ENCODE results near the gene RFX1. TPM values are rescaled to one million over a fixed set of nuclear protein-coding genes. Genes with fewer than 3 reads are reported as not detected.

Gene RFX1
- total and polyA plus RNA-seq, 8 donors = 5.5 to 55.6 (median 7.6) TPM

- H3K9me3 ChIP-seq = no peaks in the 10 kb centered on the region
- H3K36me3 ChIP-seq = no peaks in the 10 kb centered on the region
- DNase-seq (peak in 1 of 6 donors; percentile 65), FAIRE-seq (no peak), ATAC-seq (no peak)
- WGBS, 2 donors = 48 to 56% methylated on average over 22 of the region's 22 CpGs
- intact Hi-C loops (cut with DNase I) = no loop called here
- no peaks in the 10 kb centered on the region for H3K4me1 ChIP-seq
- H3K4me3 ChIP-seq = no peak overlapping the region
- no peak overlapping the region for H3K27ac ChIP-seq
- no peaks in the 10 kb centered on the region for H3K27me3 ChIP-seq
- TF ChIP-seq CTCF (IDR thresholded peaks at IDR 0.05) = no peak
Observed at GRCh38 chr19:13935765-13936510, 70.2 kb downstream of the RFX1 start.

GRCh38 chr19:13934785-13935109 lies 71.4 kb downstream of the RFX1 start:
- intact Hi-C loops (cut with DNase I) = no loop called here
- FAIRE-seq = no peak
- Histone ChIP-seq H3K4me1 (no peaks in the 10 kb centered on the region), H3K27ac (no peak overlapping the region), H3K27me3 (no peaks in the 10 kb centered on the region), H3K4me3 (no peak overlapping the region), H3K36me3 (no peaks in the 10 kb centered on the region), H3K9me3 (no peaks in the 10 kb centered on the region)
- no peak for ATAC-seq
- no peak for DNase-seq
- 76 to 92% methylated on average over 2 of the region's 2 CpGs for WGBS, 2 donors
- TF ChIP-seq CTCF (IDR thresholded peaks at IDR 0.05) = no peak

DNA sequence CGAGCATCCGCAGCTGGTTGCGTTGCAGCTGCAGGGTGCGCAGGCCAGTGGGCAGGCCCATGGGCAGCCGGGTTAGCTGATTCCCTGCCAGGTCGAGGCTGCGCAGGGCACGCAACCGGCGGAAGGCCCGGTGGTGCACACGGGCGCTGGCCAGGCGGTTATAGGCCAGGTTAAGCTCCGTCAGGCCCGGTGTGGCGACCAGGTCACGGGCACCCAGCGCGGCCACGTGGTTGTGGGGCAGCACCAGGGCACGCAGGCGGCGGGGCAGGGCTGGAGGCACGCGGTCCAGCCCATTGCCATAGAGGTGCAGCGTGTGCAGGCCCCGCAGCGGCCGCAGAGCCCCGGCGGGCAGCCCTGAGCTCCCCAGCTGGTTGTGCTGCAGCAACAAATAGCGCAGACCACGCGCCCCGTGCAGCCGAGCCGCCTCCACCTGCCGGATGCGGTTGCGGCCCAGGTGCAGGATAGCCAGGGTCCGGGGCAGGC lies 73.2 kb downstream of the RFX1 start:
- FAIRE-seq = no peak
- no peak overlapping the region for H3K27ac ChIP-seq
- H3K4me3 ChIP-seq = no peak overlapping the region
- H3K4me1 ChIP-seq = no peaks in the 10 kb centered on the region
- WGBS, 2 donors = 70 to 77% methylated on average over 42 of the region's 42 CpGs
- peak in 2 of 6 donors; percentile 55 to 69 for DNase-seq
- H3K9me3 ChIP-seq = no peaks in the 10 kb centered on the region
- peak in 1 of 4 donors; percentile 5 for ATAC-seq
- no peak for TF ChIP-seq CTCF (IDR thresholded peaks at IDR 0.05)
- intact Hi-C loops (cut with DNase I) = no loop called here
- H3K27me3 ChIP-seq = no peaks in the 10 kb centered on the region
- no peaks in the 10 kb centered on the region for H3K36me3 ChIP-seq

DNA sequence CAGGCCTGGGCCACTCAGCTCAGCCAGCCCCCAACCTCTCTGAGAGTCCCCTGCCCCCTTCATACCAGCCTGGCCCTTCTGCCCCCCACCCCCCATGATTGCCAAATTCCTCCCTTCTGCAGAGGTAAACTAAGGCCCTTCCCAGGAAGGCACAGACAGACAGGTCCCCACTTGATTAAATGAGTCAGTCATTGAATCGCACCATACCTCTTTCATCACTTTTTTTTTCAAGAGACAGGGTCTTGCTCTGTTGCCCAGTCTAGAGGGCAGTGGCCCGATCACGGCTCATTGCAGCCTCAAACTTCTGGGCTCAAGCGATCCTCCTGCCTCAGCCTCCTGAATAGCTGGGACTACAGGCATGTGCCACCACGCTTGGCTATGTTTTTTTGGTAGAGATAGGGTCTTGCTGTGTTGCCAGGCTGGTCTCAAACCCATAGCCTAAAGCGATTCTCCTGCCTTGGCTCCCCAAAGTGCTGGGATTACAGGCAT lies 73.9 kb downstream of the RFX1 start:
- DNase-seq (no peak), FAIRE-seq (no peak), ATAC-seq (no peak)
- Histone ChIP-seq H3K4me1 (no peaks in the 10 kb centered on the region), H3K27me3 (no peaks in the 10 kb centered on the region), H3K4me3 (no peak overlapping the region), H3K27ac (no peak overlapping the region), H3K9me3 (no peaks in the 10 kb centered on the region), H3K36me3 (peaks cover 0 to 3% (median 0%) of the 10 kb centered on the region in 3 donors)
- intact Hi-C loops (cut with DNase I) = no loop called here
- 82 to 86% methylated on average over 6 of the region's 6 CpGs for WGBS, 2 donors
- TF ChIP-seq CTCF (IDR thresholded peaks at IDR 0.05) = no peak
